Measurements from ENCODE around the gene CHD6.

CHD6 gene

DNA sequence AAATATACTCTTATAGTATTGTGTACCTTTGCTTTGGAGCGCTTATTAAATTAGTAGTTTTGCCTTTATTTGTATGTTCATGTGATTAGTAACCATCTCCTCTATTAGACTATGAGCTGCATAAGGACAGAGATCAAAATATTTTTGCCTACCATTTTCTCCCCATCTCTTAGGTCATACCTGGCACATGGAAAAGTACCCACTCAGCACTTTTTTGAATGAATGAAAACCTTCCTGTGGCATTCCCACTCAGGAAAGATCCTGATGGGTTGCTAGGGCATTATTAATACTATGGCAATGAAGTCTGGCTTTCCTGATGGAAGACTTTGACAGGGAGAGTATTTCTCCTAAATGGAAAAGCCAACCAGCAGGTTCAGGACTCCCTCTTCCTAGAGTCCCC lies 20.3 kb upstream of the CHD6 start:
- no peak for FAIRE-seq
- no peak for DNase-seq (ENCODE audit: insufficient read length)
- TF ChIP-seq POLR2A (IDR thresholded peaks at IDR 0.05; ENCODE audit: low read depth, low read length) (no peak), POLR2AphosphoS5 (IDR thresholded peaks at IDR 0.05; ENCODE audit: low read depth, low read length) (no peak), TAF1 (IDR thresholded peaks at IDR 0.05; ENCODE audit: borderline replicate concordance, low read depth, low read length) (no peak)

- TF ChIP-seq POLR2A (IDR thresholded peaks at IDR 0.05; ENCODE audit: low read depth, low read length): no peak
- TF ChIP-seq POLR2AphosphoS5 (IDR thresholded peaks at IDR 0.05; ENCODE audit: low read depth, low read length): no peak
- TF ChIP-seq TAF1 (IDR thresholded peaks at IDR 0.05; ENCODE audit: borderline replicate concordance, low read depth, low read length): no peak
- DNase-seq (ENCODE audit: insufficient read length) (no peak), FAIRE-seq (no peak)
Measured at GRCh38 chr20:41635158-41635557, 17.0 kb upstream of the CHD6 start.

GRCh38 chr20:41632896-41633295 lies 14.7 kb upstream of the CHD6 start:
- TF ChIP-seq POLR2AphosphoS5 (IDR thresholded peaks at IDR 0.05; ENCODE audit: low read depth, low read length) (no peak), TAF1 (IDR thresholded peaks at IDR 0.05; ENCODE audit: borderline replicate concordance, low read depth, low read length) (no peak), POLR2A (IDR thresholded peaks at IDR 0.05; ENCODE audit: low read depth, low read length) (no peak)
- no peak for DNase-seq (ENCODE audit: insufficient read length)
- FAIRE-seq: no peak

- TF ChIP-seq POLR2A (IDR thresholded peaks at IDR 0.05; ENCODE audit: low read depth, low read length): no peak
- TF ChIP-seq TAF1 (IDR thresholded peaks at IDR 0.05; ENCODE audit: borderline replicate concordance, low read depth, low read length): no peak
- no peak for TF ChIP-seq POLR2AphosphoS5 (IDR thresholded peaks at IDR 0.05; ENCODE audit: low read depth, low read length)
- FAIRE-seq (no peak), DNase-seq (ENCODE audit: insufficient read length) (no peak)
Measured at GRCh38 chr20:41631826-41632225, 13.6 kb upstream of the CHD6 start.

- TF ChIP-seq TAF1 (IDR thresholded peaks at IDR 0.05; ENCODE audit: borderline replicate concordance, low read depth, low read length) (no peak), POLR2AphosphoS5 (IDR thresholded peaks at IDR 0.05; ENCODE audit: low read depth, low read length) (no peak), POLR2A (IDR thresholded peaks at IDR 0.05; ENCODE audit: low read depth, low read length) (no peak)
- FAIRE-seq: no peak
- DNase-seq (ENCODE audit: insufficient read length): no peak
Measured at GRCh38 chr20:41630846-41631245, 12.7 kb upstream of the CHD6 start.

GRCh38 chr20:41627611-41628244 lies 9.6 kb upstream of the CHD6 start:
- FAIRE-seq (no peak), DNase-seq (ENCODE audit: insufficient read length) (no peak)
- TF ChIP-seq POLR2A (IDR thresholded peaks at IDR 0.05; ENCODE audit: low read depth, low read length) (no peak), POLR2AphosphoS5 (IDR thresholded peaks at IDR 0.05; ENCODE audit: low read depth, low read length) (no peak), TAF1 (IDR thresholded peaks at IDR 0.05; ENCODE audit: borderline replicate concordance, low read depth, low read length) (no peak)

DNA sequence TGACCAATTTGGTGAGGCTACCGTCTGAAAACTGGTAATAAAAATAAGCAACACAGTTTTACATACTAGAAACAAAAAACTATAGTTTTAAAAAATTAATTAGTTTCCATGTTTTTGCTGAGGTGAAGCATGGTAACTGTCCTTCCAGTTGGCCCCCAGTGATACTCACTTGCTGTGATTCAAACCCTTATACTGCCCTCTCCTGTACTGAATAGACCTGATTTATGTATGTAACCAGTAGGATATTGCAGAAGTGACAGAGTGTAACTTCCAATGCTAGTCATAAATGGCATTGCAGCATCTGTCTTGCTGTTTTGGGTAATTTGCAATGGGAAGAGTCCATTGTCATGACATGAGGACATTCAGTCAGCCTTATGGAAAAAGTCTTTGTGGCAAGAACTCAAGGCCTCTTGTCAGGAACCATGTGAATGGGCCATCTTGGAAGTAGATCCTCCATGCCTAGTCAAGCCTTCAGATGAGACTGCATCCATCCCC lies 8.9 kb upstream of the CHD6 start:
- FAIRE-seq: no peak
- TF ChIP-seq TAF1 (IDR thresholded peaks at IDR 0.05; ENCODE audit: borderline replicate concordance, low read depth, low read length) (no peak), POLR2A (IDR thresholded peaks at IDR 0.05; ENCODE audit: low read depth, low read length) (no peak), POLR2AphosphoS5 (IDR thresholded peaks at IDR 0.05; ENCODE audit: low read depth, low read length) (no peak)
- no peak for DNase-seq (ENCODE audit: insufficient read length)

- TF ChIP-seq TAF1 (IDR thresholded peaks at IDR 0.05; ENCODE audit: borderline replicate concordance, low read depth, low read length): no peak
- TF ChIP-seq POLR2AphosphoS5 (IDR thresholded peaks at IDR 0.05; ENCODE audit: low read depth, low read length): no peak
- FAIRE-seq (no peak), DNase-seq (ENCODE audit: insufficient read length) (no peak)
Measured at GRCh38 chr20:41623625-41624375, 5.6 kb upstream of the CHD6 start.

DNA sequence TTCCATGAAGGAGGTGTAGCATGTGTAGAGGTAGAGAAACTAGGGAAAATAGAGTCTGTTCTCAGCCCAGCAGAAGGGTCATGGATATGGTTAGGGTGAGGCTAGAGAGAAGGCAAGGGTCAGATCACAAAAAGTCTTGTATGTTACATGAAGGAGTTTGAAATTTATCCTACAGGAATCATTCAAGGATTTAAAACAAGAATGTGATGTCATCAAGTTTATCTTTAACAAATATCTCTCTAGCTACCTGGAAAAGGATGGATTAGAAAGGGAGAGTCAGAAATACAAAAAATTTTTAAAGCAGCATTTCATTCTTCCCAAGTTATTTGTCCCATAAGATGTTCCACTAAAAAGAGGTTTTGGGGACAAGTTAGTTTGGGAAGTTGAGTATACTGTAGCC lies 4.4 kb upstream of the CHD6 start:
- no peak for TF ChIP-seq TAF1 (IDR thresholded peaks at IDR 0.05; ENCODE audit: borderline replicate concordance, low read depth, low read length)
- no peak for TF ChIP-seq POLR2AphosphoS5 (IDR thresholded peaks at IDR 0.05; ENCODE audit: low read depth, low read length)
- no peak for TF ChIP-seq POLR2A (IDR thresholded peaks at IDR 0.05; ENCODE audit: low read depth, low read length)
- no peak for DNase-seq (ENCODE audit: insufficient read length)
- FAIRE-seq: no peak

DNA sequence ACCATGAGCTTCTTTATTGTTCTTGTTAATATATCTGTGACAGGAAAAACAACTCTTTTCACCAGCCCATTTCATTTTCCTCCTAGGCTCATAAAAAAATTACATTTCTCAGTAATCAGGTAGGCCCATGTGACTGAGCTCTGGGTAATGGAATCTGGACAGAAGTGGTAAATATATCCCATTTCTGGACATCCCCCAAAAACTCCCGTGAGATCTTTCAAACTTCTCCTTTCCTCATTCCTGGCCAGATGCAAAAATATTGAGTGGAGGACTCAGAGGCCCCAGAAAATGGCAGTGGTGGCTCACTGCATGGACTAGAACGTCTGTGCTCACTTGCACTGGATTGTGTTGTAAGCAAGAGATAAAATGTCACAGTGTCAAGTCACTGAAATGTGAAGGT lies 3.8 kb upstream of the CHD6 start:
- DNase-seq (ENCODE audit: insufficient read length) (no peak), FAIRE-seq (no peak)
- TF ChIP-seq POLR2AphosphoS5 (IDR thresholded peaks at IDR 0.05; ENCODE audit: low read depth, low read length) (no peak), POLR2A (IDR thresholded peaks at IDR 0.05; ENCODE audit: low read depth, low read length) (no peak), TAF1 (IDR thresholded peaks at IDR 0.05; ENCODE audit: borderline replicate concordance, low read depth, low read length) (no peak)

GRCh38 chr20:41621421-41621820 lies 3.2 kb upstream of the CHD6 start:
- FAIRE-seq (no peak), DNase-seq (ENCODE audit: insufficient read length) (no peak)
- TF ChIP-seq POLR2A (IDR thresholded peaks at IDR 0.05; ENCODE audit: low read depth, low read length) (no peak), TAF1 (IDR thresholded peaks at IDR 0.05; ENCODE audit: borderline replicate concordance, low read depth, low read length) (no peak), POLR2AphosphoS5 (IDR thresholded peaks at IDR 0.05; ENCODE audit: low read depth, low read length) (no peak)

Data from GM12892 (cell line).